Stimulated activated CD8-positive, alpha-beta memory T cell treated with anti-CD3 and anti-CD28 coated beads, Interleukin-4, amount 100 ng/mL, for 24 hours (primary cell): ENCODE data around the gene CKAP2L.

Source experiments
- DNase-seq: peaks from one replicate; pipeline ENCODE4 v3.0.0-alpha.2; 2020; ENCODE audit warnings: low read depth

CKAP2L gene

GRCh38 chr2:112791693-112792230 is 27.4 kb upstream of the CKAP2L start:
- no peak for DNase-seq

DNA sequence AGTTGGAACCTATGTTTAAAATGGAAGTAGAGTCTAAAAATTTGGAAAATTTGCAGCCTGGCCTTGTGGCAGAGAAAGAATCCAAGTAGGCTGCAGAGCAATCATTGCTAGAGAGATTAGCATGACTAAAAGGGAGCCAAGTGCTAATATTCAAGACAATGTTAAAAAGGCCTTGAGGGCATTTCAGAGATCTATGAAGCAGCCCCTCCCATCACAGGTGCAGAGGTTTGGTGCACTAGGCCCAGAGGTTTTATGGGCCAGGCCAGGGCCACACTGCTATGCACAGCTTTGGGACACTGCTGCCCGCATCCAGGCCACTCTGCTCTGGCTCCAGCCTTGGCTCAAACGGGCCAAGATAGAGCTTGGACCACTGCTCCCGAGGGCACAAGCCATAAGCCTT is 26.6 kb upstream of the CKAP2L start:
- DNase-seq: no peak

DNA sequence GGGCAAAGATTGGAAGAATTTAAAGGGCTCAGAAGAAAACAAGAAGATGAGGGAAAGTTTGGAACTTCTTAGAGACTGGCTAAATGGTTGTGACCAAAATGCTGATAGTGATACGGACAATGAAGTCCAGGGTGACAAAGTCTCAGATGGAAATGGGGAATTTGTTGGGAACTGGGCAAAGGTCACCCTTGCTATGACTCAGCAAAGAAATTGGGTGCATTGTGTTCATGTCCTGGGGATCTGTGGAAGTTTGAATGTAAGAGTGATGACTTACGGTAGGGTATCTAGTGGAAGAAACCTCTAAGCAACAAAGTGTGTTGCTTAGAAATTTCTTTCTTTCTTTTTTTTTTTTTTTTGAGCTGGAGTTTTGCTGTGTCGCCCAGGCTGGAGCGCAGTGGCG is 25.9 kb upstream of the CKAP2L start:
- DNase-seq: no peak

- DNase-seq: no peak
Observed at GRCh38 chr2:112789186-112789585, 24.8 kb upstream of the CKAP2L start.

- DNase-seq: no peak
Observed at GRCh38 chr2:112788653-112789052, 24.2 kb upstream of the CKAP2L start.

- DNase-seq: no peak
Observed at GRCh38 chr2:112787729-112788393, 23.5 kb upstream of the CKAP2L start.

DNA sequence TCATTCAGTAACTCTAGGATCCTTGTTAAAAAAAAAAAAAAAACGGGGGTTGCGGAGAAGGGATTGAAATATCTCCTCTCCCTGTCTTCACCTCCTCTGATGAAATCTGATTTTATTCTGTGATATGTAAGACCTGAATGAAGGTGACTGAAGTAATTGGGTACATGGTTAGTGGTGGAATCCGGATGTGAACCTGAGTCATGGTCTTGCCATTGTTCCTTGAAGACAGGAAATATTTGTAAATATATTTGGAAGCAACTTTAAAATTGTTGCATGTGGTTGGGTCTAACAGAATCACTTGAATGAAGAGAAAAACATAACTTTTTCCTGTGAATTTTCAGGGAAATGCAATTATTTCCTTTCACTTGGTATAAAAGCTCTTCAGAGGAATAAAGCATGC is 22.9 kb upstream of the CKAP2L start:
- no peak for DNase-seq

DNA sequence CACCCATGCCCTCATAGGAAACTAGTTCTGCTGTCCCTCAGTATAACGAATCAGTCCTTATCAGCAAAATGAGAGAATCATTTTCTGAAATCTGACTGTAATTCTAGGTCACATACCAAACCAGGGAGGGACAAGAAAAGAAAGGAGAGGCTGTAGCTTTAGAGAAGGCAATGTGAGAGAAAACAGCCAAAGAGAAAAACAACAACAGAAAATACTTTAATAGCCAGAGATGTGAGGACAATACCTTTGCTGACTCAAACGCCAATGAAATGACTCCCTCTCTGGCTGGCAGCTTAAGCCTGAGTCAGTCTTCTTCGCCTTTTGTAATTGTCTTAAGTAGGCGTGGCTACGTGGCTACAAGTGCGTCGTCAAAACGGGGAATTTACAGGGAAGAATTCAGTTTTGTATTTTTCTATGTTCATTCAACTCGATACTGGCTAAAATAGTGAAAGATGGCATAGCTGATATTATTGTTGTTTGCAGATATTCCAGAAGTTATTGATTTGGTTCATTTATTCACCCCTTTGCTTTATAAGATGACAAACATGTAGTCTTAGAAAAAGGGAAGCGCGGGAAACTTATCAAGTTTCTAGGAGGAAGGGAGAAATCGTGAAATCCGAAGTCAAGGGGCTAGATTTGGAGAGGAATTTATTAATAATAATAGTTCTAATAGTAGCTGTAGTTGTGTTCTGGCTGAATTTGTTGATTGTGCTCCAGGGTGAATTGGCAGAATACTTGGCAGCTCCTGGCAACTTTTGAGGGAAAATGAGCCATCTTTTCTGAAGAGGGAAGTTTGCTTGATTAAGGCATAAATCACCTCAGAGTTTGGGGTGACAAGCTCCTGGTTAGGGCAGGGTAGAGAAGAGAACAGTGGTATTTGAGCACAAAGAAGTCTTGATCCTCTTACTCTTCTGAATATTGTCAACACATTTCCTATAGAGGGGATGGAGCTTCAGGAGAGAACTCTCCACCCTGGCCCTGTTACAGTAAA is 20.1 kb upstream of the CKAP2L start, which contains the start of gene IL1A:
TSS of gene IL1A (minus strand) at position 295 of the 991 bp plus-strand sequence. CDS start 723 bp downstream, outside the sequence.
- no peak for DNase-seq

GRCh38 chr2:112783187-112783714 is 18.8 kb upstream of the CKAP2L start:
- no peak for DNase-seq

DNA sequence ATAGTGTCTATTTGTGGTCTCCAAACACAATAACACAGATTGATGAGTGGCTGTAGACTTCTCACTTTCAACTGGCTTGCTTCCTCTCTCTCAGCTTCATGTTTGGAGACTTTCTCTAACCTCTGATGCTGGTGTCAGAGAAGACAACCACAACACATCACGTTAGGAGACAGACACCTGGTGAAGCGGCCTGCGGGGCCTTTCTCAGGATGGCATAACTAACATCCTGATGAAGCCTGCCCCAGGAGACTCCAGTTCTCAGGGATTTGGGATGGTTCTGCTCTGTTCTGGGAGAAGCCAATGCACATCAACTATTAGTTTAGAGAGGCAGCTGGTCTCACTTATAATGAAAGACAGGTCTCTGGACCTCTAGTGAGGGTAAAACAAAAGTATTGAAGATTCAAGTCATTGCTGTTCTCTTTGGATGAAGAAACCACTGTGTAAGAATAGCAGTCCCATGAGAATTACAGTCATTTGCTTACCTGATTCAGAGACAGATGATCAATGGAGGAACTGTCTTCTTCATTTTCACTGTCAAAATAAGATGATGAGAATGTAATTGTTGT is 17.9 kb upstream of the CKAP2L start:
- no peak for DNase-seq

DNA sequence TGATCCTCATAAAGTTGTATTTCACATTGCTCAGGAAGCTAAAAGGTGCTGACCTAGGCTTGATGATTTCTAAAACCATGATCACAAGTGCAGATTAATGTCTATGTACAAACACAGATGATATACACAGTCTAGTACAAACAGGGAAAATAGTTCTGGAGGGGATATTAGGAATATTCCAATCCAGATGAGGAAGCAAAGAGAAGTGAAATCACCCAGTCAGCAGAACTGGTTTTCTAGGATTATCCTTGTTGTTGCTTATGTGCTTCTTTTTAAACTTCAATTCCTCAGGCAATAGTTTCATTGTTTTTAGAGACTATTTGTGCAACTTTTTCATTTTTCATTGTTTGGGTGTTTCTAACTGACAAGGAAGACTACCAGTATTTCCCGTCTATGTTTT is 15.2 kb upstream of the CKAP2L start:
- DNase-seq: no peak

GRCh38 chr2:112777036-112777435 is 12.6 kb upstream of the CKAP2L start:
- no peak for DNase-seq

DNA sequence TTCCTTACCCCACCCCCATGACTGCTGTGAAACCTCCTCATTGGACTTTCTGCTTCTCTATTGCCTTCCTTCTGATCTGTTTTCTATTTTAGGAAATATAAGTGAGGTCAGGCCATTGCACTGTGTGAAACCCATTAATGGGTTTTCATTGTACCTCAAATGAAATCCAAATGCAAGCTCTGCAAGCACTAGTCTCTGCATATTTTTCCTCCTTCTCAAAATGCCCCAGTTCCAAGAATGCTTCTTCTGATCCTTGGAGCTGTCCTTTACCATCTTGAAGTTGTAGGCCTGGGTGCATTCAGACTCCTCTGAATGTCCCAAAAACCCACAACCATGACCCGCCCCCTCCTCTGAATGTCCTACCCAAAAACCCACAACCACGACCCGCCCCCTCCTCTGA is 11.7 kb upstream of the CKAP2L start:
- no peak for DNase-seq

DNA sequence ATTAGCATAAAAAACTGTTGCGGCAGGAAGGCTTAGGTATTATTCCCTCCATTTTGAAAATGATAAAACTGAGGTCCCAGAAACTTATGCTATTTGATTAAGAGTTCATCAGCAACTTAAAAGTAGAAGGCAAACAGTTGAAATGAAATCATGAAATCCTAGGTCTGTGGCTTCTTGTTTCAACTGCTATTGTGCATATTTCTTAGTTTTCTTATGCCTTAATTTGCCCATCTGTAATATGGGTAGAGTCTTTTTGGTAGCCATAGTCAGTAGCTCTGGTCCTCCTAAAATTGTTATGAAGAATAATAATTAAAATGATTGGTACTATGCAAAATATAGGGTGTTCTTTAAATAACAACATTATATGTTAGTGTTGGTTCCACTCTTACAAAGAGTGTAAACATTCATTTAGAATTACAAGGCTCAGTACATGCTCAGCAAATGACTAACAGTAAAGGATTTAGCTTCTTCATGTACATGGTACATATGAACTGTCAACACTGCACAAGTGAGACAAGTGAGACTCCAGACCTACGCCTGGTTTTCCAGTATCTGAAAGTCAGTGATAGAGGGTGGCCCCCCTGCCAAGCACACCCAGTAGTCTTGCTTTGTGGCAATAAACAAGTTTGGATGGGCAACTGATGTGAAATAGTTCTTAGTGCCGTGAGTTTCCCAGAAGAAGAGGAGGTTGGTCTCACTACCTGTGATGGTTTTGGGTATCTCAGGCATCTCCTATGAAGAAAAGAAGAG is 10.3 kb upstream of the CKAP2L start:
- DNase-seq: no peak

DNA sequence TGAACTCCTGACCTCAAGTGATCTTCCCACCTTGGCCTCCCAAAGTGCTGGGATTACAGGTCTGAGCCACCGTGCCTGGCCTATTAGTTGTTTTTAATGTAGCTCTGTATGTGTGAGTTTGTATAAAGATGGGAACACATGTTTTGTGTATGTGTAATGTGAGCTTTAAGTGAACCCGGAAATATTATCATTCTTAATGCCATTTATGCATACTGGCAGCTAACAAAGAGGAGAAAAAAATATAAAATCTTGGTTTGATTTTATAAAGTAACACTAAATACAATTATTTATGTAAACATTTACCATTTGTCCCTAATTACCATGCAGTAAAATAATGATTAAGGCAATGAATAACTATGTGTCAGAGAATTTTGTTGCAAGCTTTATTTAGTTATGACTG is 9.1 kb upstream of the CKAP2L start:
- no peak for DNase-seq

GRCh38 chr2:112772911-112773475 is 8.6 kb upstream of the CKAP2L start:
- no peak for DNase-seq

GRCh38 chr2:112772322-112772721 is 7.9 kb upstream of the CKAP2L start:
- DNase-seq: no peak

- DNase-seq: no peak
Observed at GRCh38 chr2:112768432-112768831, 4.0 kb upstream of the CKAP2L start.

DNA sequence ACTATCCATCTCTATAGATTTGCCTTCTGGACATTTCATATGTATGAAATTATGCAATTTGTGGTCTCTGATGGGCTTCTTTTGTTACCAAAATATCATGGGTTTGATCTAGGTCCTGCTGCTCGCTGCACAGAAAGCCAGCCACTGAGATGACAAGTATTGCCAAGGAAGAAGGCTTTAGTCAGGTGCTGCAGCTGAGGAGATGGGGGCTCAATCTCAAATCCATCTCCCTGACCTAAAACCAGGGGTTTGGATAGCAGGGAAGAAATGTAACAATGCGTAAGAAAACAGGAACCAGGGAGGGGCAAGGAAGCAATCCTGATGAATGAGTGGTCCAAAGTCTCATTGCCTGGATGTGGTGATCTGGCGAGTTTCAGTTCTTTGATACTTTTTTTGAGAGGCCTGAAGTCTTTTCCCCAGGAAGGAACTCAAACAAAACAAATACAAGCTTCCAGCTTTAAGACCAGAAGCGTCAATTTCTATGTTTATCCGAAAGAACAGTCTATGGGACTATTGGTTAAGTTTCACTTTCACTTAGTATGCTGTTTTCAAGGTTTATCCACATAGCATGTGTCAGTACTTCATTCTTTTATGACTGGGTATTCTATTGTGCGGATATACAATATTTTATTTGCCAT is 3.4 kb upstream of the CKAP2L start:
- DNase-seq: no peak

- DNase-seq: no peak
Observed at GRCh38 chr2:112765251-112765650, 842 bp upstream of the CKAP2L start.

- no peak for DNase-seq
Observed at GRCh38 chr2:112762276-112762675, 2.1 kb downstream of the CKAP2L start.
